ENCODE data around the gene UFM1.

- no peak for TF ChIP-seq ZNF274 (IDR thresholded peaks at IDR 0.05; ENCODE audit: borderline replicate concordance, low read depth, low read length)
- TF ChIP-seq POLR2AphosphoS5 (IDR thresholded peaks at IDR 0.05; ENCODE audit: control insufficient read depth, insufficient read depth, low read depth, low read length): no peak
- TF ChIP-seq, protein P1, sequence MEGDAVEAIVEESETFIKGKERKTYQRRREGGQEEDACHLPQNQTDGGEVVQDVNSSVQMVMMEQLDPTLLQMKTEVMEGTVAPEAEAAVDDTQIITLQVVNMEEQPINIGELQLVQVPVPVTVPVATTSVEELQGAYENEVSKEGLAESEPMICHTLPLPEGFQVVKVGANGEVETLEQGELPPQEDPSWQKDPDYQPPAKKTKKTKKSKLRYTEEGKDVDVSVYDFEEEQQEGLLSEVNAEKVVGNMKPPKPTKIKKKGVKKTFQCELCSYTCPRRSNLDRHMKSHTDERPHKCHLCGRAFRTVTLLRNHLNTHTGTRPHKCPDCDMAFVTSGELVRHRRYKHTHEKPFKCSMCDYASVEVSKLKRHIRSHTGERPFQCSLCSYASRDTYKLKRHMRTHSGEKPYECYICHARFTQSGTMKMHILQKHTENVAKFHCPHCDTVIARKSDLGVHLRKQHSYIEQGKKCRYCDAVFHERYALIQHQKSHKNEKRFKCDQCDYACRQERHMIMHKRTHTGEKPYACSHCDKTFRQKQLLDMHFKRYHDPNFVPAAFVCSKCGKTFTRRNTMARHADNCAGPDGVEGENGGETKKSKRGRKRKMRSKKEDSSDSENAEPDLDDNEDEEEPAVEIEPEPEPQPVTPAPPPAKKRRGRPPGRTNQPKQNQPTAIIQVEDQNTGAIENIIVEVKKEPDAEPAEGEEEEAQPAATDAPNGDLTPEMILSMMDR (IDR thresholded peaks at IDR 0.05 in 2 of 3, conservative IDR thresholded peaks at IDR 0.05 in 1 of 3; ENCODE audit: insufficient read depth in 2 of 3, low read depth in 1 of 3, low read length in 3 of 3): no peak
- no peak for TF ChIP-seq TEAD2 (tag; IDR thresholded peaks at IDR 0.05)
- TF ChIP-seq ZNF644 (tag; IDR thresholded peaks at IDR 0.05; ENCODE audit: low read depth): no peak
- peak; percentile 16; the same call in 1 of the 2 replicates for TF ChIP-seq HMBOX1 (IDR thresholded peaks at IDR 0.05)
- TF ChIP-seq, protein P2, sequence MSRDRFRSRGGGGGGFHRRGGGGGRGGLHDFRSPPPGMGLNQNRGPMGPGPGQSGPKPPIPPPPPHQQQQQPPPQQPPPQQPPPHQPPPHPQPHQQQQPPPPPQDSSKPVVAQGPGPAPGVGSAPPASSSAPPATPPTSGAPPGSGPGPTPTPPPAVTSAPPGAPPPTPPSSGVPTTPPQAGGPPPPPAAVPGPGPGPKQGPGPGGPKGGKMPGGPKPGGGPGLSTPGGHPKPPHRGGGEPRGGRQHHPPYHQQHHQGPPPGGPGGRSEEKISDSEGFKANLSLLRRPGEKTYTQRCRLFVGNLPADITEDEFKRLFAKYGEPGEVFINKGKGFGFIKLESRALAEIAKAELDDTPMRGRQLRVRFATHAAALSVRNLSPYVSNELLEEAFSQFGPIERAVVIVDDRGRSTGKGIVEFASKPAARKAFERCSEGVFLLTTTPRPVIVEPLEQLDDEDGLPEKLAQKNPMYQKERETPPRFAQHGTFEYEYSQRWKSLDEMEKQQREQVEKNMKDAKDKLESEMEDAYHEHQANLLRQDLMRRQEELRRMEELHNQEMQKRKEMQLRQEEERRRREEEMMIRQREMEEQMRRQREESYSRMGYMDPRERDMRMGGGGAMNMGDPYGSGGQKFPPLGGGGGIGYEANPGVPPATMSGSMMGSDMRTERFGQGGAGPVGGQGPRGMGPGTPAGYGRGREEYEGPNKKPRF (IDR thresholded peaks at IDR 0.05; ENCODE audit: low read depth, low read length): no peak
- TF ChIP-seq ZNF512 (tag; IDR thresholded peaks at IDR 0.05): no peak
- TF ChIP-seq GABPA (tag; conservative IDR thresholded peaks at IDR 0.05; ENCODE audit: low read depth): no peak
- no peak for TF ChIP-seq RUNX1 (IDR thresholded peaks at IDR 0.05; ENCODE audit: low read depth)
- TF ChIP-seq GATA2 (CRISPR knock-in tag; IDR thresholded peaks at IDR 0.05): no peak
- TF ChIP-seq POLR2B (IDR thresholded peaks at IDR 0.05; ENCODE audit: low read depth, partially characterized antibody): no peak
- TF ChIP-seq TEAD1 (CRISPR knock-in tag; IDR thresholded peaks at IDR 0.05): no peak
These were observed 8.4 kb upstream of the UFM1 start for GRCh38 chr13:38341149-38341692.
